ENCODE data around the gene GCHFR. TPM values are rescaled to one million over a fixed set of nuclear protein-coding genes. Genes with fewer than 3 reads are reported as not detected.

GCHFR gene
- total and polyA plus RNA-seq, 2 donors from 2014 or later, result 15.4 to 145 TPM

DNA sequence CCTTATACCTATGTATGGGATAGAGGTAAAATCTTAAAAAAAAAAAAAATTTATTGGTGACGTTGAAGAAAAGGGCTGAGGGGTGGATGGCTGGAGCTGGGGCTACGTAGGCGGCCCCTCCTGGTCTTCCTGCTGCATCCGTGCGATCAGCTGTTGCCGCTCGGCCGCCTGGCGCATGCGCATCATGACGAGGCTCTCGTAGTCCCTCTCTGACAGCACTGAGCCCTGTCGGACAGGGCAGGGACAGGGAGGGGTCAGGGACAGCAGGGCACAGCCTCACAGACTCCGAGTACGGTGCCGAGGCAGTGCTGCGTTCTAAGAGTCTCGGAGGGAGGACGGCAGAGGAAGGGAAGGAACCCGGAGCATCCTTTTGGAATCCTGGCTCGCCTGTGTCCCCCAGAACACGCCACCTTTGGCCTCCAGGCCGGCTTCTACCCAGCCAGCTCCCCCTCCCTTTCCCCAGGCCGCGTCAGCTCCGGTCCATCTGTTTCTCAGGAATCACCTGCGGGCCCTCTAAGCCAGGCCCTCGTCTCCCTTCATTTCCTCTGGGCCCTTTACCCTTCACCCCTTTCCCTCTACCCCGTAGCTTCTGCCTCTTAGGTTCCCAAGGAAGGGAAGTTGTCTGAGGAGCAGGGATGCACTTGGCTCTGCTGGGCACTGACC is 4.1 kb downstream of the GCHFR start:
- Histone ChIP-seq H3K27ac (ENCODE audit: low read depth in 2 of 2, low read length in 2 of 2) (no peak overlapping the region), H3K4me1 (ENCODE audit: control insufficient read depth in 2 of 3, insufficient read depth in 2 of 3, low read depth in 1 of 3, low read length in 3 of 3) (peaks cover 4 to 17% (median 7%) of the 10 kb centered on the region in 3 donors), H3K9ac (ENCODE audit: low read length in 3 of 3) (no peak overlapping the region), H3K4me3 (ENCODE audit: low read length in 3 of 3) (no peak overlapping the region), H3K36me3 (ENCODE audit: control insufficient read depth in 2 of 3, insufficient read depth in 3 of 3, low read length in 3 of 3) (peaks cover 0 to 2% (median 0%) of the 10 kb centered on the region in 3 donors), H3K27me3 (ENCODE audit: control insufficient read depth, insufficient read depth, low read length) (no peaks in the 10 kb centered on the region), H3K9me3 (ENCODE audit: control insufficient read depth in 2 of 3, insufficient read depth in 1 of 3, low read length in 3 of 3) (no peaks in the 10 kb centered on the region)
- TF ChIP-seq CTCF (IDR thresholded peaks at IDR 0.05; ENCODE audit: borderline replicate concordance, extremely low read depth, insufficient read depth), result no peak
- DNase-seq (no peak), FAIRE-seq (no peak)
- intact Hi-C loops (cut with DNase I), result no loop called here

DNA sequence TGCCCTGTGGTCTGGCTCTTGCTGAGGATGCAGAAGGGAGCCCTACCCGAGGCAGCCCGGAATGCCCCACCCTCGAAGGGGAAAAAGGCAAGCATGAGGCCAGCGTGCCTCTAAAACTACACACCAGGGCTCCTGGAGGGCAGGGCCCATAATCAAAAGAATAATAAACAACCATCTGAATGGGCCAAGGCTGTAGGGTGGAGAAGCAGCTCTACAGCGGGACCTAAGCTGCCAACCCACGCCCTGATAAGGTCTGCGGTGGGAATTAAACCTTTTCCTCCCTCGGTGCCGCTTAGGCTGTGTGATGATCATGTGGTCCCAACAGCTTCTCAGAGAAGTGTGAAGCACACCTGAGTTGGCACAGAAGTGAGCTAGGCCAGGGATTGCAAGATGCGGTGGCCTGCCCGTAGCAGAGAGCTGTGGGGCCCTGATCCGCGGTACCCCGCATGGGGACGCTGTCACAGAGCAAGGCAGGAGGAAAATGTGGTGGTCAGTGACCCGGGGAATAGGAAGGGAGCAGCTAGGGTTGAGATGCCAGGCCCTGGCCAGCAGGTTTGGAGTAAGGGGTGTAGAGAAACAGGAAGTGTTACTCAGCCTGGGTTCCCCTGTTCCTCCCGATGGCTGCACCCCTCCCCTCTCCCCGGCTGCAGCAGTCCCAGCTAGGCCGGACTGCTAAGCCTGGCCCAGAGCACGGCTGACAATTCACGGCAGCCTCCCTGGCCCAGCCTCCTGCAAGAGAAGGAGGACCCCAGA is 4.8 kb downstream of the GCHFR start:
- intact Hi-C loops (cut with DNase I), result no loop called here
- Histone ChIP-seq H3K9ac (ENCODE audit: low read length in 3 of 3) (no peak overlapping the region), H3K27me3 (ENCODE audit: control insufficient read depth, insufficient read depth, low read length) (no peaks in the 10 kb centered on the region), H3K9me3 (ENCODE audit: control insufficient read depth in 2 of 3, insufficient read depth in 1 of 3, low read length in 3 of 3) (no peaks in the 10 kb centered on the region), H3K27ac (ENCODE audit: low read depth in 2 of 2, low read length in 2 of 2) (no peak overlapping the region), H3K4me1 (ENCODE audit: control insufficient read depth in 2 of 3, insufficient read depth in 2 of 3, low read depth in 1 of 3, low read length in 3 of 3) (peaks cover 4 to 12% (median 7%) of the 10 kb centered on the region in 3 donors), H3K36me3 (ENCODE audit: control insufficient read depth in 2 of 3, insufficient read depth in 3 of 3, low read length in 3 of 3) (peaks cover 0 to 7% (median 3%) of the 10 kb centered on the region in 3 donors), H3K4me3 (ENCODE audit: low read length in 3 of 3) (no peak overlapping the region)
- TF ChIP-seq CTCF (IDR thresholded peaks at IDR 0.05; ENCODE audit: borderline replicate concordance, extremely low read depth, insufficient read depth), result no peak
- DNase-seq (peak in 2 of 5 donors; percentile 8 to 68), FAIRE-seq (no peak)

- H3K9me3 ChIP-seq (ENCODE audit: control insufficient read depth in 2 of 3, insufficient read depth in 1 of 3, low read length in 3 of 3), result no peaks in the 10 kb centered on the region
- H3K9ac ChIP-seq (ENCODE audit: low read length in 3 of 3), result peak within 1 kb of the TSS in 1 of 3 donors; percentile 19
- H3K36me3 ChIP-seq (ENCODE audit: control insufficient read depth in 2 of 3, insufficient read depth in 3 of 3, low read length in 3 of 3), result peaks cover 0 to 15% (median 9%) of the 10 kb centered on the region in 3 donors
- no peaks in the 10 kb centered on the region for H3K27me3 ChIP-seq (ENCODE audit: control insufficient read depth, insufficient read depth, low read length)
- no peak within 1 kb of the TSS for H3K4me3 ChIP-seq (ENCODE audit: low read length in 3 of 3)
- H3K27ac ChIP-seq (ENCODE audit: low read depth in 2 of 2, low read length in 2 of 2), result peak within 1 kb of the TSS in 1 of 2 donors; percentile 32
- no peak for TF ChIP-seq CTCF (IDR thresholded peaks at IDR 0.05; ENCODE audit: borderline replicate concordance, extremely low read depth, insufficient read depth)
- no peak for FAIRE-seq
- DNase-seq, result peak; percentile 82 to 94 (median 90)
- peaks cover 4 to 10% (median 7%) of the 10 kb centered on the region in 3 donors for H3K4me1 ChIP-seq (ENCODE audit: control insufficient read depth in 2 of 3, insufficient read depth in 2 of 3, low read depth in 1 of 3, low read length in 3 of 3)
- intact Hi-C loops (cut with DNase I), result no loop called here
These were observed 5.6 kb downstream of the GCHFR start, which contains the start of gene C15orf62 for GRCh38 chr15:40769274-40770146. Gene C15orf62, plus strand, starts transcription at chr15:40769980. Its CDS starts 516 bp downstream, at chr15:40770496.

All from kidney (tissue), 14 donors.